T-helper 2 cell treated with Interferon-gamma antibody and Interleukin-4, amounts not matched to agents 5 μg/mL and 100 μg/mL, for 36 hours (primary cell): ENCODE measurements around the gene MYCL.

Source experiments
- DNase-seq: peaks from one replicate; pipeline ENCODE4 v3.0.0; 2021; ENCODE audit warnings: low spot score
- H3K27ac Mint-ChIP-seq: one replicate; pipeline ENCODE4 v1.8.0; 2021; ENCODE audit warnings: mild to moderate bottlenecking, mixed read lengths
- H3K27me3 Mint-ChIP-seq: one replicate; pipeline ENCODE4 v1.8.0; 2021; ENCODE audit warnings: low read depth, mixed read lengths
- H3K36me3 Mint-ChIP-seq: one replicate; pipeline ENCODE4 v1.8.0; 2021; ENCODE audit warnings: low read depth, mixed read lengths
- H3K4me1 Mint-ChIP-seq: one replicate; pipeline ENCODE4 v1.8.0; 2021; ENCODE audit warnings: low read depth, mixed read lengths
- H3K4me3 Mint-ChIP-seq: one replicate; pipeline ENCODE4 v1.8.0; 2022; ENCODE audit warnings: mild to moderate bottlenecking, moderate library complexity, mixed read lengths
- H3K9me3 Mint-ChIP-seq: one replicate; pipeline ENCODE4 v1.8.0; 2021; ENCODE audit warnings: mixed read lengths

Gene MYCL

DNA sequence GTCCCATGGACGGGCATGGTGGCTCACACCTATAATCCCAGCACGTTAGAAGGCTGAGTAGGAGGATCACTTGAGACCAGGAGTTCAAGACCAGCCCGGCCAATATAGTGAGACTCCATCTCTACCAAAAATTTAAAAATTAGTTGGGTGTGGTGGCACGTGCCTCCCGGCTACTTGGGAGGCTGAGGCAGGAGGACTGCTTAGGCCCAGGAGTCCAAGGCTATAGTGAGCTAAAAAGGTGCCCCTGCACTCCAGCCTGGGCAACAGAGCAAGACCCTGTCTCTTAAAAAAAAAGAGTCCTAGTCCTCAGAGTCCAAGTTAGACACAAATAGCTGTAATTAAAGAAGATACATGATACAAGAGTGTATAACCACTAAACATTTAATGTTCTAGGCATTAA is 38.5 kb downstream of the MYCL start:
- Mint-ChIP-seq H3K4me3 (no peak overlapping the region), H3K4me1 (no peaks in the 10 kb centered on the region), H3K9me3 (no peaks in the 10 kb centered on the region), H3K27ac (no peak overlapping the region), H3K36me3 (peaks cover 11% of the 10 kb centered on the region), H3K27me3 (no peaks in the 10 kb centered on the region)
- no peak for DNase-seq

DNA sequence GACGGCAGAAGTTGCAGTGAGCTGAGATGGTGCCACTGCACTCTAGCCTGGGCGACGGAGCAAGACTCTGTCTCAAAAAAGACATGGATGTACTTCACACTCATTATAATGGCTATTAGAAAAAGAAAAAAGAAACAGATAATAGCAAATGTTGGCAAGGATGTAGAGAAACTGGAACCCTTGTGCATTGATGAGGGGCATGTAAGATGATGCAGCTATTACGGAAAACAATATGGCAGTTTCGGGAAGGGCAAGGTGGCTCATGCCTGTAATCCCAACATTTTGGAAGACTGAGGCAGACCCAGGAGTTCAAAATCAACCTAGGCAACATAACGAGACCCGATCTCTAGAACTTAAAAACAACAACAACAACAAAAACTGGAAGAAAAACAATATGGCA is 40.7 kb downstream of the MYCL start:
- Mint-ChIP-seq H3K9me3 (no peaks in the 10 kb centered on the region), H3K27me3 (no peaks in the 10 kb centered on the region), H3K36me3 (peaks cover 11% of the 10 kb centered on the region), H3K27ac (no peak overlapping the region), H3K4me3 (no peak overlapping the region), H3K4me1 (no peaks in the 10 kb centered on the region)
- DNase-seq: no peak

DNA sequence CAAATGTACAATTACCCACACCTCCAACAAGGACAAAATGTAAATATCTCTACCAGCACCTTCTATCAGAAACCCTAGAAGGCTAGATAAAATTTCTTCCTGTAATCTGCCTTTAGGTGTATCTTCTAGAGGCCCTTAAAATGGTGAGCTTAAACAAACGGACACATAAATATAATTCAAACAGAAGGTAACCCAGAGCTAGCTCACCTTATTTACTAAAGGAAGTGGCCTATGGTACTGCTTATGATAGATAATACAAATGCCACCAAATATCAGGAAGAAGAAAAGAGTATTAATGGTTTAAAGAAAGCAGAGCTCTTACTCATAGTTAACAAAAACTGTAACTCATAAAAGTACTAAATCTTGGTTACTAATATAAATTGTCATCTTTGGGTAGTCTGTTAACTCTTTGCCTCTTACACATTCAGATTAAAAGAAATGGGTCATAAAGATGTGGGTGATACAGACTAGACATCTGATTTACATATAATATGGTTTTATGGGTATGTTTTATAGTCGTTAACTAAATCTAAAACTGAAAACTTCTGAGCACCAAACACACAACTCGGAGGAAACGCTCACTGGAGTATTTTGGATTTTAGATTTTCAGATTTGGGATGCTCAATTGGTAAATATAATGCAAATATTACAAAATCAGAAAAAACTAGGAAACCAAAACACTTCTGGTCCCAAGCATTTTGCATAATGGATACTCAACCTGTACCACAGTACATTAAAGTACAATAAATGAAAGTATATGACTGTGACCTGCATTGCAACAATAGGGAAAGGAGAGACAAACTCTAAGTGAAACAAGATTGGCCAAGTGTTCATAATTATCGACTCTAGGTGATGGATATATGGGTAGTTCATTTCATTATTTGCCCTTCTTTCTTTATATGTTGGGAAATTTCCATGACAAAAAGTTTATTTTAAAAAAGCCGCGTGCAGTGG is 41.6 kb downstream of the MYCL start:
- no peaks in the 10 kb centered on the region for H3K9me3 Mint-ChIP-seq
- no peak for DNase-seq
- H3K27ac Mint-ChIP-seq: no peak overlapping the region
- H3K4me3 Mint-ChIP-seq: no peak overlapping the region
- H3K4me1 Mint-ChIP-seq: no peaks in the 10 kb centered on the region
- peaks cover 14% of the 10 kb centered on the region for H3K36me3 Mint-ChIP-seq
- H3K27me3 Mint-ChIP-seq: no peaks in the 10 kb centered on the region

DNA sequence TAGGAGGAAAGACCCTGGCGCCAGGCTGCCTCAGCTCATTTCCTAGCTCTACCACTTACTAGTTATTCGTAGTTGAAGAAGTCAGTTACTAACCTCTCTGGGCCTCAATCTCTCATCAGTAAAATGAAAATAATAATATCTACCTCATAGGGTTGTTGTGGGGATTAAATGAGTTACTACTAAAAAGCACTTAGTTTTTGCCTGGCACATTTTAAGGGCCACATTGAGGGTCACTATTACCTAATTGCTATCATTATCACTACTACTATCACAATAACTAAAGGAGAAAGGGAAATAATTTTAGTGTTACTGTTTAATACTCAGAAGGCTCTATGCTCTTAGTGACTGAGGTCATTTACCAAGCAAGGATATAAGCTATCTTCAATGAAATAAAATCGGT is 43.4 kb downstream of the MYCL start:
- H3K4me1 Mint-ChIP-seq: no peaks in the 10 kb centered on the region
- no peak overlapping the region for H3K4me3 Mint-ChIP-seq
- H3K36me3 Mint-ChIP-seq: peaks cover 11% of the 10 kb centered on the region
- no peak overlapping the region for H3K27ac Mint-ChIP-seq
- H3K9me3 Mint-ChIP-seq: no peaks in the 10 kb centered on the region
- no peaks in the 10 kb centered on the region for H3K27me3 Mint-ChIP-seq
- no peak for DNase-seq

DNA sequence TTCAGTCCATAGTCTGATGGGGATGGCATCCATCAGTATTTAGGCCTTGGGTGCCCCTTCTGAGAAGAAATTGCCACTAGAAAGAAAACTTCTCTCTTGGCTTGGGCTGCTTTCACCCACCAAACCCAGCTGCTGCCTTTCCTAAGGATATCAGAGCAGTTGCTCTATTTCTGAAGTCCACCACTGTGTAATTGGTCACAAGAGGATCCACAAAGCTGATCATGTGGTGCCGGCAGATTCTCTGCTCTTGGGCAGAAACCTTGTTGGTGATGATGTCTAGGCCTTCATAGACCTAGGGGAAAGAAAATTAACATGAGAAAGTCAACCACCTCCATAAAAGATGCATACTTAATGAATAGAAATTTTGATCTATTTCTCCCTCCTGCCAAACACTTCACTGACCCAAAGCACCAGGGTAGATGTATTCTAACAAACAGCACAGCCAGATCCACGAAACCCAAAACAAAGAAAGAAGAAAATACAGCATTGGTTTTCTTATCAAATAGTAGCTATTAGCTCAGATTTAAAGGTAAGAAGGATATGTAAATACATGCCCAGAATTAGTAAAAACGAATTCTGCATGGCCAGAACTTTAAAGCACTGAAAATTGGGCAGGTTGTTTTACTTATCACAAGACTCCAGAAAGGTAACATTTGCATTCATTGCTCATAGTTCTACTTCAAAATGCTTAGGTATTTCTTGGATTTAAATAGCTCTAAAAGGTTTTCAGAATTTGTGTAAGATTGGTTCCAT is 44.4 kb downstream of the MYCL start:
- H3K4me3 Mint-ChIP-seq: no peak overlapping the region
- no peak overlapping the region for H3K27ac Mint-ChIP-seq
- no peaks in the 10 kb centered on the region for H3K4me1 Mint-ChIP-seq
- no peaks in the 10 kb centered on the region for H3K27me3 Mint-ChIP-seq
- no peaks in the 10 kb centered on the region for H3K9me3 Mint-ChIP-seq
- H3K36me3 Mint-ChIP-seq: peaks cover 11% of the 10 kb centered on the region
- DNase-seq: no peak

DNA sequence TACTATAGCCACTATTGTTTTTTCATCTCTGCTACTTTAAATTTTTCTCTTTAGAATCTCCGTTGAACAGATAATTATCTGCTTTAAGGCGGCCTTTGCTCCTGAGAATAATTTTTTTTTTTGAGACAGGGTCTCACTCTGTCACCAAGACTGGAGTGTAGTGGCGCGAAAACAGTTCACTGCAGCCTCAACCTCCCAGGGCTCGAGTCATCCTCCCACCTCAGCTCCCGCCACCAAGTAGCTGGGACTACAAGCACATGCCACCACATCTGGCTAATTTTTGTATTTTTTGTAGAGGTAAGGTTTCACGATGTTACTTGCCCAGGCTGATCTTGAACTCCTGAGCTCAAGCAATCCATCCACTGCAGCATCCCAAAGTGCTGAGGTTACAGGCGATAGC is 47.0 kb downstream of the MYCL start:
- Mint-ChIP-seq H3K4me3 (no peak overlapping the region), H3K4me1 (peaks cover 3% of the 10 kb centered on the region), H3K9me3 (no peaks in the 10 kb centered on the region), H3K27ac (no peak overlapping the region), H3K27me3 (no peaks in the 10 kb centered on the region), H3K36me3 (peaks cover 7% of the 10 kb centered on the region)
- no peak for DNase-seq

DNA sequence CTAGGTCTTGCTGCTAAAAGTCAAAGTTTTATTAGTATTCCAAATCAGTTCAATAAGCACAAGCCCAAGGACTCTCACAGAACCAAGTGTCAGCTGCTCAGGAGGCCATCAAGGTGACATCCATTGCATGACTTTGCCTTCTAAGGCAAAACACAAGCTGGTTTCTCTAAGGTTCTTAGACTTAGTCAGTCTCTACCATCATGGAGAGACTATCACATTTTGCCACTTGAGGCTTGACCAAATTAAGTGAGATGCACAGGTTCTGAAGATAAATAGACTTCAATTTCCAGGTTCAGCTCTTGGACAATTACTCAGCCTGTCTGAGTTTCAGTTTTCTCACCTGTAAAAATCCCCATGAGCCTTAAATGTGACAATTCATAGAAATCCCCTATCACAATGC is 47.4 kb downstream of the MYCL start:
- Mint-ChIP-seq H3K4me1 (peaks cover 3% of the 10 kb centered on the region), H3K9me3 (no peaks in the 10 kb centered on the region), H3K4me3 (no peak overlapping the region), H3K27me3 (no peaks in the 10 kb centered on the region), H3K36me3 (peaks cover 8% of the 10 kb centered on the region), H3K27ac (no peak overlapping the region)
- DNase-seq: no peak

DNA sequence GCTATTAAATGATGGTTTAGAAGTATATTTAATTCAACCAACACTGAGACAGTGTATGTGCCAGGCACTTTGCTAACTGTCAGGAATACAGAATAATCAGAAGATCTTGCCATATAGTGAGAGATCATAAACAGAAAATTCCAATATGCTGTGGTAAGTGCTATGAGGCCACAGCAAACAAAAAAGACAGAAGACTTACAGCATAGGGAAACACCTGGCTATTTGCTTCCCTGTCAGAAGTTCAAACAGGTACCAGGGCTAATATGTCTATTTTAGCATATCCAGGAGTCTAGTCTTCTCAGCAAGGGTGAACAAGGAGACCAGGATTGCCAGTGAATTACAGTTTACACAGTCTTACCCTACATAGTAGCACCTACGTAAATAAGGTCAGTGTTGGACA is 48.8 kb downstream of the MYCL start:
- no peaks in the 10 kb centered on the region for H3K27me3 Mint-ChIP-seq
- no peak overlapping the region for H3K27ac Mint-ChIP-seq
- H3K36me3 Mint-ChIP-seq: peaks cover 11% of the 10 kb centered on the region

DNA sequence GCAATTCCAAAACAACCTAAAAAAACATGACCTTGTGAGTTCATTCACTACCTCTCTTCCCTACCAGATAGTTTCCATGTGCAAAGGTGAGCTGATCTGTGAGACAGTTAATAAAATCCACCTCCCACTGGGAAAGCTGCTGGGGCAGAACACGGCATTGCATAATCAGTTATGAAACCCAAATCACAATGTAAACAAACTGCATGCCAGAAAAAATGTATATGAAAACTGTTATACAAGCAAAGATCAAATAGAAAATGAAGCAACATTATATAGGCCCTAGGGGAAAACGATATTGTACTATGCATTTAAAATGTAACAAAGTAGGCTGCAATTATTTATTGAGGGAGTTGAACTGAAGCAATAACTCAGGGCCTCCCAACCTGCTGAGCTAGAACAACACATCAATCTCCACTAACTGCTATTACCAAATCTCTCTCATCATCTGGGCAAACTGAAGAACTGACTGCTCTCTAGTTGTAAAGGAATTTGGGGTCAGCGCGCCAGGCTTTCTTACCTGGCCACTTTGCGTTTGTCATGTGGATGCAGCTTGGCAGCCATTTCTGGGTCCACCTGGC is 49.4 kb downstream of the MYCL start:
- peaks cover 3% of the 10 kb centered on the region for H3K4me1 Mint-ChIP-seq
- H3K27me3 Mint-ChIP-seq: no peaks in the 10 kb centered on the region
- no peak overlapping the region for H3K27ac Mint-ChIP-seq
- no peak overlapping the region for H3K4me3 Mint-ChIP-seq
- no peaks in the 10 kb centered on the region for H3K9me3 Mint-ChIP-seq
- peaks cover 12% of the 10 kb centered on the region for H3K36me3 Mint-ChIP-seq
- no peak for DNase-seq

More for the DNA sequence above, 48.8 kb downstream of the MYCL start:
- Mint-ChIP-seq H3K9me3 (no peaks in the 10 kb centered on the region), H3K4me1 (peaks cover 3% of the 10 kb centered on the region), H3K4me3 (no peak overlapping the region)
- DNase-seq: no peak

DNA sequence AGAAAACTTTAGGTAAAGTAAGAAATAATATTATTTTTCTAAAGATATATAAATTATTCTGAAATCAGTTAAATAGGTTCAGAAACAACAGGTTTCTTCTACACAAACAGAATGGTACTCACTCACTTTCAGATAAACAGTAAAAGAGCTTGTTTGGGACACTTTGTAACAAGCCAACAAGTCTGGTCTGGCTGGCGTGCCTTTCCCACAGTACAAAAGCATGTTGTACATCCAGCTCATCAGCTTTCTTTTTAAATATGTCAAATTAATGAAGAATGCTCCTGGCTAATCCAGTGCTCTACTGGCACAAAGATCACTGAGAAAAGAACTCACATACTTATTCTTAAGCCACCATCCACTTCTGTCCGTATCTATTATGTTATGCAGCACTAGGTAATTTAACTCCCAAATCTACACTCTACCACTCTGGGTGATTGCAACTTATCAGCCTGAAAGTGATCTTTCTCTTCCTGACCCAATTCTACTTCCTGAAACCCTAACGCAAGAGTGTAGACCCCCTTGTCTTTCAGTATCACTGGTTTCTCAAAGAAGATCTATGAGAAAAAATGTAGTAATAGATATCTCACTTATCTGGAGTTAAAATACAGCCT is 51.0 kb downstream of the MYCL start:
- Mint-ChIP-seq H3K27me3 (no peaks in the 10 kb centered on the region), H3K4me1 (peaks cover 12% of the 10 kb centered on the region), H3K4me3 (no peak overlapping the region), H3K9me3 (no peaks in the 10 kb centered on the region), H3K27ac (no peak overlapping the region), H3K36me3 (peaks cover 18% of the 10 kb centered on the region)
- DNase-seq: no peak

DNA sequence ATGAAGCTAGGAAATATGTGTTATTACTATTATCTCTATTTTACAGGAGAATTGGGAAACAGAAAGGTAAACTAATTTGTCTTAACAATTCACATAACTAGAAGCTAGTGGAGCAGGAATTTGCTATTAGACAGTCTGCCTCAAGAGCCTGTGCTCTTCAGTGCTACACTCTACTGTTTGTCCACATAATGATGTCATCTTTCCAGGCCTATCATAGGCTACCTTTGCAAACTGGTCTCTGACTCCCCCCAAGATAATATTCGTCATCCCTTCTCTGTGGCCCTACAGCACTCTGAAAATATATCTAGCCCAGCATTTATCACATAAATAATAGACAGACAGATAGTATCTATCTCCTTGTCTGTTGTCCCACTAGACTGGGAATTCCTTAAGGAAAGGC is 52.5 kb downstream of the MYCL start:
- no peaks in the 10 kb centered on the region for H3K9me3 Mint-ChIP-seq
- H3K27me3 Mint-ChIP-seq: no peaks in the 10 kb centered on the region
- no peak for DNase-seq
- no peak overlapping the region for H3K4me3 Mint-ChIP-seq
- no peak overlapping the region for H3K27ac Mint-ChIP-seq
- H3K36me3 Mint-ChIP-seq: peaks cover 19% of the 10 kb centered on the region
- peaks cover 23% of the 10 kb centered on the region for H3K4me1 Mint-ChIP-seq

DNA sequence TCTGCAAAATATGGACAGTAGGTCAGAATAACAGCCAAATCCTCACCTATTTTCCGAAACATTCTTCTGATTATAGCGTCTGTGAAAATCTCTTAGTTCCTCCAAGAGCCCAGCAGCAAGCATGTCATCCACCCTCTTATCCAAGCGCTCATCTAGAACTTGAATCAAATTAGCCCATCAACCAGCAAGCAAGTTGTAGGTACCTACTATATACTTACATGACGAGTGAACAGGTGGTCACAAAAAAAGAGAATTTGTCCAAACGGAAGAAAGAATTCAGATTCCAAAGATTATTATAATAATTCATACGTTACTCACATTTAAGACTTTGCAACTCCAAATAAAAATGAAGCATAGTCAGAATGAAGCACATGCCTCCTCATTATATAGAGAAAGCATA is 53.8 kb downstream of the MYCL start:
- H3K27ac Mint-ChIP-seq: no peak overlapping the region
- no peak for DNase-seq
- peaks cover 34% of the 10 kb centered on the region for H3K4me1 Mint-ChIP-seq
- H3K4me3 Mint-ChIP-seq: no peak overlapping the region
- H3K36me3 Mint-ChIP-seq: peaks cover 28% of the 10 kb centered on the region
- no peaks in the 10 kb centered on the region for H3K27me3 Mint-ChIP-seq
- no peaks in the 10 kb centered on the region for H3K9me3 Mint-ChIP-seq

DNA sequence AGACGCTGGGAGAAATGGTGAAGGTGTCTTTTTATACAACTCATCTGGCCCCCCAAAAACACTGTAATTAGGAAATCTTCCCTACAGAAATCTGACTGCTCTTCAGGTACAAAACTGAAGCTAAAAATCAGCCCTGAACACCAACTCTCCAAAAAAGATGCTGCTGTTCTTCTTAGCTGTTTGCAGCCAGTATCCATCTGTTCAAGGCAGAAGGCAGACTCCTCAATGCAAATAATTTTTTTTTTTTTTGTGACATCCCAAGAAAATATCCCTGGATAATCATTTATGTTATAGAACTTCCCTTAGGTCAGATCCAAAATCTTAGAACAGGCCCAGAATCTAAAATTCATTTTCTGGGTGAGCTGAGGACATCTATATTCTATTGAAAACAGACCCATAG is 54.9 kb downstream of the MYCL start:
- H3K27me3 Mint-ChIP-seq: no peaks in the 10 kb centered on the region
- peaks cover 38% of the 10 kb centered on the region for H3K36me3 Mint-ChIP-seq
- no peak overlapping the region for H3K4me3 Mint-ChIP-seq
- H3K27ac Mint-ChIP-seq: no peak overlapping the region
- H3K4me1 Mint-ChIP-seq: peaks cover 35% of the 10 kb centered on the region
- DNase-seq: no peak
- no peaks in the 10 kb centered on the region for H3K9me3 Mint-ChIP-seq
